C4-2B (cell line): ENCODE measurements around the gene FAM118B.

Experiments used
- CTCF ChIP-seq: fragments of 450-650 bp; conservative IDR thresholded peaks from 2 replicates; pipeline ENCODE4 v1.5.1; 2017; ENCODE audit warnings: mild to moderate bottlenecking
- ZFX ChIP-seq: fragments of 450-650 bp; IDR thresholded peaks from 2 replicates; pipeline ENCODE4 v1.6.1; 2017

- TF ChIP-seq CTCF (no peak), ZFX (no peak)
Measured at GRCh38 chr11:126293726-126294125, 82.1 kb downstream of the FAM118B start.
